GM18873 (cell line): ENCODE measurements around the gene GPI.

Experiments used
- ATAC-seq: cut with Tn5 transposase; IDR thresholded peaks from one replicate; pipeline ENCODE4 v1.9.1; 2021; ENCODE audit warnings: mild to moderate bottlenecking, moderate library complexity, moderate number of reproducible peaks; ENCODE audit not compliant: unreplicated experiment, low FRiP score

GPI gene

DNA sequence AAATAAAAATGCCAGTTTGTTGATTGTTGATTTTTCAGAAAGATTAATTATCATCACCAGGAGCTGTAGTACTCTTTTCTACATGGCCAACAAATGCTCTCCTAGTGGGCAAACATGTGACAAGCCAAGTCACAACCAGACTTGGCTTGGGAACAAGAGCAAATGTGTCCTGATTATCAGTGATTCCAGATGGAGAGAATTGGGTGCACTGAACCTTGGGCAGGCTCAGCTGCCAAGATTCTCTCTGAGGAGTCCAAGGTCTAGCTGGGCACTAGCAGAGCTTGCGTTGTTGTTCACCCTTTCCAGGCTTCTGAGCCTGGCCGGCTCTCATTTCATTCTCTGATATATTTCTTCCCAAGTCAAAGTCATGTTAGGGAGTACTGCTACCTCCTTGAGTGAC is 27.3 kb upstream of the GPI start:
- ATAC-seq: no peak

GRCh38 chr19:34341935-34342680 is 22.9 kb upstream of the GPI start:
- ATAC-seq: no peak

GRCh38 chr19:34343751-34344150 is 21.2 kb upstream of the GPI start:
- ATAC-seq: no peak

DNA sequence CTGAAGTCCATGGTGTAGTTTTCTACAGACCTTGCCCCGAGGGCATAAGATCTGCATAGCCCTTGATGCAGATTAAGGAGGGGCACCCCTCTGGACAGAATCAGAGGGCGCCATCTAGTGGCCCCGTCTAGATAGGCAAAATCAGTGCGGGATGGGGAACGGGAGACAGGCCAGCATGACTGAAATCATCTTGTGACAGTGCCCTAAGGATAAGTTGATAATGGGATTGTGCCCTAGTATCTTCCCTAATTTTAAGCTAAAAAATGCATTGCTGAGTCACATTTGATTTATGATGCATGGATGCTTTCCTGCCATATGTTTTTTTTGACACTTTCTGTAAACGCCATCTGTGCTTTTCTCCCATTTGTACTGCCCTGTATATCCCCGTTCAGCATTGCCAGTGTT is 19.0 kb upstream of the GPI start:
- ATAC-seq: no peak

GRCh38 chr19:34347561-34348165 is 17.3 kb upstream of the GPI start:
- no peak for ATAC-seq

DNA sequence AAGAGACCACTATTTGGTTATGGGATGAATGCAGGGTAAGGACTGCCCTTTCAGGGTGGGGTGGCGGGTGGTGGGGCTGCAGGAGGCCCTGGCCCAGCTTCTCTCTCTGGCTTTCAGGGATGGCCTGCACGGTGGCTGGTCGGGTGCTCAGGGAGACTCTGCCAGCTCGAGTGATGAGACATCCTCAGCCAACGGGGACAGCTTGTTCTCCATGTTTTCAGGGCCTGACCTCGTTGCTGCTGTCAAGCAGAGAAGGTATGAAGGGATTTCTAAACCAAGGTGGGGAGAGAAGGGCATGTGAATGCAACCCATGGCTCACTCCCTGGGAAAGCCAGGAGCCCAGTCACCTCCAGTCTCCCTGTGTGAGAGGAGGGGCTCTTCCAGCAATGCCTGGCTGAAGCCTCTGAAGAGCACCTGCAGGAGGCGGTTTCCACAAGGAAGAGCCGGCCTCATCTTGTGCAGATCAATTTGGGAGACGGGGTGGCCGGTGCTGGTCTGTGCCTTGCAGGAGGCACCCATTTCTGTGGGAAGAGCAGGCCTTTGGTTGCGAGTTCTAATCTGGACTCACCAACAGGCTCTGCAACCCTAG is 16.0 kb upstream of the GPI start:
- ATAC-seq: no peak

- no peak for ATAC-seq
Observed at GRCh38 chr19:34350161-34350561, 14.8 kb upstream of the GPI start.

DNA sequence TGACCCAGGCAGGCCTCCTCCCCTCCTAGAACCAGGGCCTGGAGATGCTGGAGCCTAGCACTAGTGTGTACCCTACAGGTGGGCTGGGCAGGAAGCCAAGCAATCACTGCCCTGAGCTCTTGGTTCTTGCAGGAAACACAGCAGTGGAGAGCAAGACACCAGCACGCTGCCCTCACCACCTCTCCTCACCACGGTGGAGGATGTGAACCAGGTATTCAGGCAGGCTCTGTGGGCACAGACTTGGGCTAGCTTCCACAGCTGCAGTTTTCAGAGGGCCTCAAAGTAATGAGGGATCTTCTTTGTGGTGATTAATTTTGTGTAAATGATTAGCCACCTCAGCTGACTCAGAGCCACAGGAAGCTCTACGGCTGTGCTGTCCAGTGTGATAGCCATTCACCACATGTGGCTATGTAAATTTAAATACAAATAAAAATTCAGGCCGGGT is 13.6 kb upstream of the GPI start:
- ATAC-seq: no peak

GRCh38 chr19:34353546-34353945 is 11.4 kb upstream of the GPI start:
- ATAC-seq: no peak

DNA sequence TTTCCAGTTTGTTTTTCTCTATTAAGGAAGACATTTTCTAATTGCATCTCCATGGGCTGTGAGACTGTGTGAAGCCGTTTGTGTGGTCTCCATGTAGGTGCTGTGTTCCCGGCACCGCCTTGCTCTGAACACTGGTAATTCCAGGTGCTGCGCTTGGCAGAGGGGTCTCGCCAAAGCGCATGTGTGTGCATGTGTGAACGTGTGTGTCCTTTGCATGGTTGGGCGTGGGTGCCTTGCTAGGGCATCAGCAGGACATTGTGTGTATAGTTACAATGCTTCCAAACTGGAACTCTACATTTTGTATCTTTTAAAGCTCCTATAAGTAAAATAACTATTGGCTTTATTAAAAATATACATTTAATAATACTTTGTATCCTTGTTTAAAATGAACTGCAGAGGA is 9.8 kb upstream of the GPI start:
- no peak for ATAC-seq

DNA sequence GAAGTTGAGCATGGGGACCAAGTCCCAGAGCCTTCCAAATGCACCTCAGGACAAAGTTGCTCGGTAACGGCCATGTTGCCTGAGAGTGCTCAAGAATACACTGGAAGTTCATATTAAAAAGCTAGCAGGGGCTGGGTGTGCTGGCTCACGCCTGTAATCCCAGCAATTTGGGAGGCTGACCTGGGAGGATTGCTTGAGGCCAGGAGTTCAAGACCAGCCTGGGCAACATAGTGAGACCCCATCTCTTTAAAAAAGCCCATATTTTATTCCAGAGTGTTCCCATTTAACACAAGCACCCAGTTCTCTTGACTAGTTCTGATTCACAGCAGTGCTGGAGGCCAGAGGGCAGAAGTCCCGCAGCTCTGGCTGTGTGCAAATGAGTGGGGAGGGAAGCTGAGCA is 8.1 kb upstream of the GPI start:
- no peak for ATAC-seq

- no peak for ATAC-seq
Observed at GRCh38 chr19:34357431-34357830, 7.6 kb upstream of the GPI start.

GRCh38 chr19:34359140-34359953 is 5.6 kb upstream of the GPI start:
- ATAC-seq: peak; percentile 81

DNA sequence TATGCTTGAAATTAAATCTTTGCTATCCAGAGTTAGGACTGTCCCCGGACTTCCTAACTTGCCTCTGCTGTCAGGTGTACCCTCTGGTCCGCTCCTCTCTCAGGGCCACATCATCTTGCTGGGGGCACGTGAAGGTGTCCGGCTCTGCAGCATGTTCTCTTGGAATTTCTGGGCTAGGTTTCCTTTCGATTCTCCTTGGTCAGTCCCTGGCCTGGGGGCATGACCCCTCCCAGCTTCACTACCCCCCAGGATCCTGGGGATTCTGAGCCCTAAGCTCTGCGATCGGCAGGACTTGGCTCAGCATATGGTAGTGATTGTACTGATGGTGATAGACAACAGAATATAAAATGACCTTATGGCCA is 5.1 kb upstream of the GPI start:
- ATAC-seq: no peak

GRCh38 chr19:34360354-34360909 is 4.6 kb upstream of the GPI start:
- no peak for ATAC-seq

- ATAC-seq: no peak
Observed at GRCh38 chr19:34362679-34363069, 2.3 kb upstream of the GPI start.

GRCh38 chr19:34363094-34363493 is 1.9 kb upstream of the GPI start:
- ATAC-seq: no peak

DNA sequence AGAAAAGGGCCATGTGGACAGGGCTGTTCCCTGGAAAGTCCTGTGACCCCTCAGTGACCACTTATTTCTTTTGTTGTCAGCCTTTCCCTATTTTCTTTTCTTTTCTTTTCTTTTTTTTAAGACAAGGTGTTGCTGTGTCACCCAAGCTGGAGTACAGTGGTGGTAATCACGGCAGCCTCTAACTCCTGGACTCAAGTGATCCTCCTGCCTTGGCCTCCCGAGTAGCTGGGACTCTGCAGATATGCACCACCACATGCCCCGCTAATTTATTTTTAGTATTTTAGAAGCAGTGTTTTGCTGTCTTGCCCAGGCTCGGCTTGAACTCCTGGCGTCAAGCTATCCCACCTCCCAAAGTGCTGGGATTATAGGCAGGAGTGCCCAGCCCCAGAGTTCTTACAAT is 1.1 kb upstream of the GPI start:
- no peak for ATAC-seq

DNA sequence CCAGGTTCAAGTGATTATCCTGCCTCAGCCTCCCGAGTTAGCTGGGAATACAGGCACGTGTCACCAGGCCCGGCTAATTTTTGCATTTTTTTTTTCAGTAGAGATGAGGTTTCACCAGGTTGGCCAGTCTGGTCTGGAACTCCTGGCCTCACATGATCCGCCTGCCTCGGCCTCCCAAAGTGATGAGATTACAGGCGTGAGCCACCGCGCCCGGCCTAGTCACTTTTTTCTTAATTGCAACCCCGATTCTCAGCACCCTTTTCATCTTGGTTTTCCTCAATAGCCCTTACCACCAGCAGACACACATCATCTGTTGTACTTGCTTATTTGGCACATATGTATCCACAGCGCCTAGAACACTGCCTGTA is 550 bp upstream of the GPI start:
- no peak for ATAC-seq

DNA sequence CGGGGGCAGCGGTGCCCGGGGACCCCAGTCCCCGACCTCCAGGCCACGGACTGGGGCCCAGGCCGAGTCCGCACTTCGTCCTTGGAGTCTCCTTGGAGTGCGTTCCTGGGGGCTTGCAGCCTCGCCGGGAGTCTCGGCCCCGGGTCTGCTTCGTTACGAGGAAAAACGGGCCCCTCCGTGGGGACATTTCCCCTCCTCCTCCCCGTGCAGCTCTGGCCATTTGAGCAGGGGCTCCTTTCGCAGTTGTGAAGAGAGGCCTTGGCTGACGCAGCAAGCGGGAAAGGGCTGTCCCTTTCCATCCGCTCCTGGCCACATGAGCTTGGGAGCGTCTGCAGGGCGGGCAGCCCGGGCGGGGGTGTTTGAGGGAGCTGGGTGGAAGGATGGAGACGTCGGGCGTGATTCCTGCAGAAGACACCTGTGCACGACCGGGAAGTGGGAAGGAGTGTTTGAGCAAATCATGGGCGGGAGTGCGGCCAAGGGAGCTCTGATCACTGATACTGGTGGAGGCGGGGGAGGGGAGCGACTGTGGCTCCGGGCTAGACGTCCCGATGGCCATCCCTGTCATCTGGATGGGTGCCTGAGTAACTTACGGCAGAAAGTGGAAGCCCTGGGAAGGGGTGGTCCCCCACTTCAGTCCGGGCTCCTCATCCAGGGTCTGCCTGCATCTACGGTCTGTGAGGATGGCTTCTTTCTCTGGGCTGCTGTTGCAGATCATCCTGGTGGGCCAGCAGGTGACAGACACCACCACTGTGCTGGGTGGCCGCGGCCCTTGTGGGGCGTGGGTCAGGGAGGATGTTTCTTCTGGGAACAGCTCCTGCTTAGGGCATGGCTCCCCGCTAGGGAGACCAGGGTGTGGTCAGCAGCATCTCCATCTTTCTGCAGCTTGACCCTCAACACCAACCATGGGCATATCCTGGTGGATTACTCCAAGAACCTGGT is 736 bp downstream of the GPI start:
- no peak for ATAC-seq
